GM12874 (cell line): Measurements from ENCODE around the gene UNC79.

ENCODE experiments used
- CTCF ChIP-seq: IDR thresholded peaks from 2 replicates; pipeline ENCODE4 v1.5.1; 2011; ENCODE audit warnings: low read depth, mild to moderate bottlenecking, control low read depth, low read length, moderate library complexity; ENCODE audit not compliant: insufficient read depth

Gene UNC79

GRCh38 chr14:93475471-93475870 is 44.7 kb downstream of the UNC79 start:
- TF ChIP-seq CTCF: no peak

GRCh38 chr14:93476305-93476704 is 45.6 kb downstream of the UNC79 start:
- no peak for TF ChIP-seq CTCF

- TF ChIP-seq CTCF: no peak
These were observed 50.1 kb downstream of the UNC79 start for GRCh38 chr14:93480867-93481266.

GRCh38 chr14:93481758-93482157 is 51.0 kb downstream of the UNC79 start:
- TF ChIP-seq CTCF: no peak

- no peak for TF ChIP-seq CTCF
These were observed 59.3 kb downstream of the UNC79 start for GRCh38 chr14:93490001-93490400.

- no peak for TF ChIP-seq CTCF
These were observed 62.3 kb downstream of the UNC79 start for GRCh38 chr14:93493054-93493453.

- no peak for TF ChIP-seq CTCF
These were observed 66.4 kb downstream of the UNC79 start for GRCh38 chr14:93496856-93497741.
